Measurements from ENCODE around the gene FFAR4.

DNA sequence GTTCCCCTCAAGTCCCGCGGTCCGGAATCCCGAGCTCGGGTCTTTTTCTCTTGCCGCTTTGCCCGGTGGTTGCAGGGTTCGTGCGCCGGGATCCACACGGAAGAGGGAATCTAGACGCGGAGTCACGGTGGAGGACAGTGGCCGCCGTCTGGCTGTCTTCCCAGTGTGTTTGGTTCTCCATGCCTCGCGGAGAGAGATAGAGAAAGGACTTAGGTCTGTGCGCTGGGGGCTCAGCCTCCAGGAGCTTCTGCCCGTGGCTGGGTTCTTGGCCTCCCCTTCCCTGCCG lies 1.6 kb downstream of the FFAR4 start:
- TF ChIP-seq CTCF (IDR thresholded peaks at IDR 0.05; ENCODE audit: insufficient read depth, low read length) (no peak), POLR2AphosphoS5 (IDR thresholded peaks at IDR 0.05; ENCODE audit: low read depth) (no peak), GABPA (IDR thresholded peaks at IDR 0.05; ENCODE audit: low read depth) (no peak), REST (IDR thresholded peaks at IDR 0.05; ENCODE audit: insufficient replicate concordance, low read depth) (no peak), SPI1 (IDR thresholded peaks at IDR 0.05; ENCODE audit: borderline replicate concordance, low read depth) (no peak)
